ENCODE measurements around the gene XIRP2.

XIRP2 gene

DNA sequence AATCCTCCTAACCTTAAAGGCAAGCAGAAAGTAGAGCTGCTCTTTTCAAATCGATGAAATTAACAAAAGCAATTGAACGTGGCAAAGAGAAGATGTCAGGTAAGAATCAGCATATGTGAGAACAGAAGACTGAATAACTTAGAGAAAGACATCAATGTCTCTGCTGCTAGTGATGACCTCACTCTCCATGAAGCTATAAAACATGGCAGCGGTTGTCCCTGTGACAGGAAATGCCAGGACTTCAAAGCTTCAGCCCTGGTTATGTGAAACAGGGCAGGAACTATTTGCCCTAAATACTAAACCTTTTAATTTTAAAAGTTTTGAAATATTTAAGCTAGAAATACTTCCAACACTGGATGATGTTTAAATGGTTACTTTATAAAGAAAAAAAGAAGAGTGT, 383.7 kb downstream of the XIRP2 start:
- no peak overlapping the region for H3K4me2 ChIP-seq (ENCODE audit: low read length)
- no peaks in the 10 kb centered on the region for H3K36me3 ChIP-seq (replicated peaks; ENCODE audit: low read depth, low read length)
- H3K79me2 ChIP-seq (ENCODE audit: low read length), result no peaks in the 10 kb centered on the region
- H3K9me3 ChIP-seq (ENCODE audit: insufficient read depth, low read length), result no peaks in the 10 kb centered on the region
- peaks cover 7% of the 10 kb centered on the region for H3K4me1 ChIP-seq (ENCODE audit: low read length)
- no peaks in the 10 kb centered on the region for H4K20me1 ChIP-seq (ENCODE audit: insufficient read depth, low read length)
- no peaks in the 10 kb centered on the region for H3K27me3 ChIP-seq (ENCODE audit: low read depth, low read length)
- H3K9ac ChIP-seq (ENCODE audit: low read length), result no peak overlapping the region
- no peak overlapping the region for H3K27ac ChIP-seq (ENCODE audit: low read length)
- TF ChIP-seq CTCF (IDR thresholded peaks at IDR 0.05; ENCODE audit: low read depth, low read length) (no peak), EZH2phosphoT487 (IDR thresholded peaks at IDR 0.05; ENCODE audit: low read depth) (no peak)
- H2AFZ ChIP-seq (ENCODE audit: low read depth, low read length), result no peak overlapping the region
- no peak overlapping the region for H3K4me3 ChIP-seq (ENCODE audit: low read length)

DNA sequence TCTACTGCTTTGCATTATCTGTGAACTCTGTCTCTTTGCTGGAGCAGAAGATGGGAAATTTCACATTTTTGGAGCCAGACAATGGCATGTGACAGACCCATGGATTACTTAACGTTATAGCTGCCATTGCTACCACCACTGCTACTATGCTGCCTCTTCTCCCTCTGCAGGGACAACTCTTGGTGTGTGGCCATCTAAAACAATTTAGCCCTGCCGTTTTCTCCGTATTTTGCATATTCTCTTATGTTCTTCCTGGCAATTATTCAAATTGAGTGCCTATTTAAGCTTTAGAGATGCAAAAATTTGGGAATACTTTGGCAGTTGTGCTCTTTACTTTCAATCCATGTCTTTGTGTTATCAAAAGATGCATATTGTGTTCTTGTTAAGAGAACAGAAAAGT, 386.8 kb downstream of the XIRP2 start:
- Histone ChIP-seq H3K27me3 (ENCODE audit: low read depth, low read length) (no peaks in the 10 kb centered on the region), H3K4me1 (ENCODE audit: low read length) (peaks cover 10% of the 10 kb centered on the region), H3K27ac (ENCODE audit: low read length) (no peak overlapping the region), H3K9me3 (ENCODE audit: insufficient read depth, low read length) (no peaks in the 10 kb centered on the region), H2AFZ (ENCODE audit: low read depth, low read length) (no peak overlapping the region), H4K20me1 (ENCODE audit: insufficient read depth, low read length) (no peaks in the 10 kb centered on the region), H3K4me2 (ENCODE audit: low read length) (no peak overlapping the region), H3K36me3 (replicated peaks; ENCODE audit: low read depth, low read length) (no peaks in the 10 kb centered on the region), H3K9ac (ENCODE audit: low read length) (no peak overlapping the region), H3K79me2 (ENCODE audit: low read length) (no peaks in the 10 kb centered on the region), H3K4me3 (ENCODE audit: low read length) (no peak overlapping the region)
- no peak for TF ChIP-seq EZH2phosphoT487 (IDR thresholded peaks at IDR 0.05; ENCODE audit: low read depth)
- no peak for TF ChIP-seq CTCF (IDR thresholded peaks at IDR 0.05; ENCODE audit: low read depth, low read length)

DNA sequence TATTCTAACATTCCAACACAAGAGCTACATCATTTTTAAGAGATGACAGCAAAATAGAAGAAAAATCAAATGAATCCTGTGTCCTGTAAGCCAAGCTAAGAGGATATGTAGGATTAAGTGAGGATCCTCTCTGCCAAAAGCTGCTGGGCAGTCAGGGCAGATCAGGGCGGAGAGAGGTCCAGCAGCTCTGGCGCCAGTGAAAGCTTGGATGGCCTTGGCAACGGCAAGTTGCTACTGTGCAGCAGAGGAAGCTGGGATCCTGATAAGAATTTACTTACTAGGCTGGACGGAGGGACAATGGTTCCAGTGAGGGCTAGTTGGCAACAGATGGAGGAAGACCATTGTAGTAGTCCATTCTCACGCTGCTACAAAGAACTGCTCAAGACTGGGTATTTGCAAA, 391.5 kb downstream of the XIRP2 start:
- Histone ChIP-seq H3K9ac (ENCODE audit: low read length) (no peak overlapping the region), H2AFZ (ENCODE audit: low read depth, low read length) (no peak overlapping the region), H3K4me2 (ENCODE audit: low read length) (no peak overlapping the region), H3K79me2 (ENCODE audit: low read length) (no peaks in the 10 kb centered on the region), H3K9me3 (ENCODE audit: insufficient read depth, low read length) (no peaks in the 10 kb centered on the region), H3K4me3 (ENCODE audit: low read length) (no peak overlapping the region), H3K4me1 (ENCODE audit: low read length) (0 out of 2 replicates have a peak, but pooled peaks cover 4% of the 10 kb centered on the region), H3K27me3 (ENCODE audit: low read depth, low read length) (no peaks in the 10 kb centered on the region), H3K27ac (ENCODE audit: low read length) (no peak overlapping the region), H3K36me3 (replicated peaks; ENCODE audit: low read depth, low read length) (no peaks in the 10 kb centered on the region), H4K20me1 (ENCODE audit: insufficient read depth, low read length) (no peaks in the 10 kb centered on the region)
- TF ChIP-seq CTCF (IDR thresholded peaks at IDR 0.05; ENCODE audit: low read depth, low read length) (no peak), EZH2phosphoT487 (IDR thresholded peaks at IDR 0.05; ENCODE audit: low read depth) (no peak)

GRCh38 chr2:167287212-167287611, 398.9 kb downstream of the XIRP2 start:
- no peaks in the 10 kb centered on the region for H3K9me3 ChIP-seq (ENCODE audit: insufficient read depth, low read length)
- H3K4me1 ChIP-seq (ENCODE audit: low read length), result no peaks in the 10 kb centered on the region
- H3K36me3 ChIP-seq (replicated peaks; ENCODE audit: low read depth, low read length), result no peaks in the 10 kb centered on the region
- H3K4me3 ChIP-seq (ENCODE audit: low read length), result no peak overlapping the region
- no peak overlapping the region for H3K27ac ChIP-seq (ENCODE audit: low read length)
- H3K27me3 ChIP-seq (ENCODE audit: low read depth, low read length), result no peaks in the 10 kb centered on the region
- no peak overlapping the region for H2AFZ ChIP-seq (ENCODE audit: low read depth, low read length)
- H3K9ac ChIP-seq (ENCODE audit: low read length), result no peak overlapping the region
- no peaks in the 10 kb centered on the region for H4K20me1 ChIP-seq (ENCODE audit: insufficient read depth, low read length)
- TF ChIP-seq CTCF (IDR thresholded peaks at IDR 0.05; ENCODE audit: low read depth, low read length) (no peak), EZH2phosphoT487 (IDR thresholded peaks at IDR 0.05; ENCODE audit: low read depth) (no peak)
- H3K4me2 ChIP-seq (ENCODE audit: low read length), result no peak overlapping the region
- no peaks in the 10 kb centered on the region for H3K79me2 ChIP-seq (ENCODE audit: low read length)
